D721Med (cell line): ENCODE measurements around the gene PDE7B.

ENCODE experiments used
- DNase-seq: peaks from one replicate; pipeline ENCODE4 v3.0.0; 2011; ENCODE audit warnings: low spot score; ENCODE audit not compliant: insufficient read length
- FAIRE-seq: peaks from 2 replicates; lab custom pipeline; 2011; peaks lifted over from hg19 to GRCh38; lab: Jason Lieb, UNC
- CTCF ChIP-seq: IDR thresholded peaks from 2 replicates; pipeline ENCODE4 v1.5.1; 2012; ENCODE audit warnings: mild to moderate bottlenecking, control low read depth; ENCODE audit not compliant: insufficient read depth; ENCODE audit errors: missing control alignments

Gene PDE7B

GRCh38 chr6:136077834-136078576 is 226.5 kb downstream of the PDE7B start:
- FAIRE-seq (no peak), DNase-seq (no peak)
- no peak for TF ChIP-seq CTCF

GRCh38 chr6:136079701-136080565 is 228.4 kb downstream of the PDE7B start:
- FAIRE-seq = no peak
- no peak for TF ChIP-seq CTCF
- DNase-seq = no peak

DNA sequence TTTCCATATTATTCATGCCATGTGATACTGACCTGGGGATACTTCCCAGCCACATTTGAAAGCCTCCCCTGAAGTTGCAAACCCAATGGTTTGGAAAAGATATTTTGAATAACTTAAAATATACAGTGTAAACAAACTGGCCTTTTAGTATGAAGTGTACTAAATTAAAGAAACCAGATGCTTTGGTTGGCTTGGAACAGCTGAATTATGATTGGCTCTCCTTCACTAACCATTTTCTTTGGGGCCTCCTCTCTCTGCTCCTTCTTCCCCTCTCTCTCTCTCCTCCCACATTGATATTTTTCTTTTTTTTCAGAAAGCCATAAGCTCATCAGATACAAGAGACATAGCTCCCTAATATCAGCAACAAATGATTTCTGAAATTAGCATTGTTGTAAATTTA is 232.0 kb downstream of the PDE7B start:
- TF ChIP-seq CTCF = no peak
- FAIRE-seq (no peak), DNase-seq (no peak)

DNA sequence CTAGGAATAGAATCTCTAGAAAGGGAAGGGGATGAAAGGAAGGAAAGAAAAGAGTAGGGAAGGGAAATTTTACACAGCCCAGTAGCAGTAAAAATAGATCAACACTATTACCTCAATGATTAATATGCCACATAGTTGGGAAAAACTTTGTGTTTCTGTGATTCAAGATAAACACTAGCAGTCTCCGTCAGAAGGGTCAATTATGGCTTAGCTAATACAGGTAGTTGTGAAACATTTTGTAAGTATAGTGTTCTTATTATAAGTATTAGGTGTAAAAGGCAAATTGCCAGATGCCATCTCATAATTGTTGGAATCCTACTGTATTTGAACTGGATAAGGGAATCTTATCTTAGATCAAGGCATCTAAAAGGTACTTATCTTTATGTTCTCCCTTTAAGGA is 232.9 kb downstream of the PDE7B start:
- TF ChIP-seq CTCF = no peak
- DNase-seq (no peak), FAIRE-seq (no peak)

DNA sequence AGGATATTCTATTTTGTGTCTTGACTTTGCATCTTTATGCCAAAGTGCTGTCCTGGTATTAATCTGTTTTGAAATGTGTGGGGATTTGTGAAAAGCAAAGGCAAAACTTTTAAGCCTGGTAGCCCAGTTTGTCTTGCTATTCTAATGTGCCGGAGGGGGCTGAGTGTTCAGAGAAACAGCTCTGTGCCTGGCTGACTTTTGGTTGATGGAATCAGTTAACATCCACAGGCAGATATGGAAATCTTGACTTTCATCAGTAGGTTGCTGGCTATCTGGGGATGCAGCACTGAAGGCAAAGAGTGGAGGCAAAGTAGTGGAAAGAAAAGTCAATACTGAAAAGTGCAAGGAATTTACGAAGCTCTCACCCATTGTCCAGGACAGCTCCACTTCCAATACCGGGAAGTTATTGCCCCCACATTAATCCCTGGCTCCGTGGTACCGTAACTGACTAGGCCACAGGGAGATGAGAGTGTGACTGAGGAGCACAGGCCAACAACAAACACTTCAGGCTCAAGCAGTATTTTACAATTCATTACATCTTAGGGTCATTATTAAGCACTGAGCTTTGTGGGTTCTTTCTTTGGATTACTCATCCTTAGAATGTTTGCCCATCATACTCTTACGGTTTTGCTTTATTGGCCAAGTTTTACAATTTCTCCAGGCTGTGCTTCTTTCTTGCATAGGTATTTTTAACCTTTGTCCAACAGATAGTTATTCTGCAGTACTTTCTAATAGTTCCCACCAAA is 234.0 kb downstream of the PDE7B start:
- FAIRE-seq (no peak), DNase-seq (no peak)
- TF ChIP-seq CTCF = no peak

DNA sequence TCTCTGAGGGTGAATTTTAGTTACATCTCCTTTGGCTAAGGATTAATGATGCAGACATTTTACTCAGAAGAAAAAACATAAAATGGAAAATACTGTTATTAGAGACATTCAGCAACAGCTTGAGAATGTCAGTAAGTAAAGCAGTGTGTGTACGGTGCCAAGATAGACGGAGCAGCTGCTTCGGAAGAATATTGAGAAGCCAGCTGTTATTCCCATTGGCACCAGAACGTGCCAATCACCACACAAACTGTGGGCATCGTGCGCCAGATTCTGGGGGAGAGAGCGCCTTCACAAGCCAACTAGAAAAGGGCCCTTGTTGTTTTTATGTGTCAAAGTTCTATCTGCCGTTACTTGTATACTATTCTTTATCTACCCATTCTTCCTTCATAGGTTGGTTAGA is 235.2 kb downstream of the PDE7B start:
- FAIRE-seq (no peak), DNase-seq (no peak)
- no peak for TF ChIP-seq CTCF
